ENCODE results near the gene GOLGB1.
"Not testable (repeated sequence)": the region's sequence is repeated elsewhere in the genome, so short reads cannot be mapped to it uniquely, and the experiment has no call there.

Gene GOLGB1

GRCh38 chr3:121710347-121710746, 39.2 kb downstream of the GOLGB1 start:
- no peaks in the 10 kb centered on the region for H3K27me3 ChIP-seq (replicated peaks; ENCODE audit: control insufficient read depth, insufficient read depth, low read length)
- no peak overlapping the region for H3K4me3 ChIP-seq (ENCODE audit: low read length)
- H3K4me1 ChIP-seq (ENCODE audit: control insufficient read depth, insufficient read depth, low read length), result no peaks in the 10 kb centered on the region
- no peaks in the 10 kb centered on the region for H3K9me3 ChIP-seq (ENCODE audit: control insufficient read depth, low read length)
- DNase-seq (ENCODE audit: low read depth), result no peak
- H3K9ac ChIP-seq (ENCODE audit: low read length), result no peak overlapping the region
- H3K36me3 ChIP-seq (ENCODE audit: control insufficient read depth, insufficient read depth, low read length, severe bottlenecking), result peaks cover 58% of the 10 kb centered on the region

DNA sequence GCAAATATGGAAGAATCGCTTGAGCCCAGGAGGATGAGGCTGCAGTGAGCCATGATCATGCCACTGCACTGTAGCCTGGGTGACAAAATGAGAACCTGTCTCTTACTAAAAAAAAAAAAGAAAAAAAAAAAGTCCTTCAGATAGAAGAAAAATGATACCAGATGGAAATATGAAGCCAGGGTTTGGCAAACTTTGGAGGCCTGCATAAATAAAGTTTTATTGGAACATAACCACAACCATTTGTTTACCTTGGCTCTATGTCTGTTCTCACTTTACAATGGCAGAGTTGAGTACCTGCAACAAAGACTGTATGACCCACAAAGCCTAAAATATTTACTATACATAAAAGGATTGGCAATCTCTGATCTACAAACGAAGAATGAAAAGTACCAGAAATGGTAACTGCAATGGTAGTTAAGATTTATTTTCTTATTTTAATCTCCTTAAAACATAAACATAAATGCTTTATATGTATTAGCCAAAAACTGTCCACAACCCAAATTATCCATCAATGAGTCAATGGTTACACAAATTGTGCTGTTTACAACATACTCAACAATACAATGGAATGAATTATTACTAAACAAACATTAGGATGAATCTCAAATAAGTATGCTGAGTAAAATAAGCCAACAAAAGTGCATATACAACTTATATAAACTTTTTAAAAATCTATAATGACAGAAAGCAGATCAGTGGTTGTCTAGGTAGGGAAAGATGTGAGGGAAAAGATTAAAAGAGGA, 41.8 kb downstream of the GOLGB1 start:
- H3K4me1 ChIP-seq (ENCODE audit: control insufficient read depth, insufficient read depth, low read length), result no peaks in the 10 kb centered on the region
- H3K9ac ChIP-seq (ENCODE audit: low read length), result no peak overlapping the region
- peaks cover 52% of the 10 kb centered on the region for H3K36me3 ChIP-seq (ENCODE audit: control insufficient read depth, insufficient read depth, low read length, severe bottlenecking)

DNA sequence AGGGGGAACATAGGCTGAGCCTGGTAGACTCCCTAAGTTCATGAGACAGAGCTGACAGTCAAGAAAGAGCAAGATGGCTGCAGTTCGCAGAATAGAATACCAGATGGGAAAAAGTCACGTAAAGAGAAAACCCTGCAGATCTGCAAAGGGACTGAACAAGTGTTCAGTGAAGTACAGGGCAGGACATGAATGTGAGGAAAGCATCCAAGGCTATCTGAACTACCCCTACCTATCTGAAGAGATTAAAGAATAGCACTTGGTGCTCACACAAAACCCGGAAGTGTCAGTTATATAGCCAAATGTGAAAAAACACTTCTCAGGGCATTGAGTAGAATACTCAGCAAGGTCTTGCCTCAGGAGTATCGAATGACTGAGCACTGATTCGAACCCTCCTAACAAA, 44.0 kb downstream of the GOLGB1 start:
- H3K9me3 ChIP-seq (ENCODE audit: control insufficient read depth, low read length), result peaks cover 3% of the 10 kb centered on the region
- H3K9ac ChIP-seq (ENCODE audit: low read length), result no peak overlapping the region
- no peak for DNase-seq (ENCODE audit: low read depth)
- no peaks in the 10 kb centered on the region for H3K4me1 ChIP-seq (ENCODE audit: control insufficient read depth, insufficient read depth, low read length)
- no peaks in the 10 kb centered on the region for H3K27me3 ChIP-seq (replicated peaks; ENCODE audit: control insufficient read depth, insufficient read depth, low read length)
- H3K36me3 ChIP-seq (ENCODE audit: control insufficient read depth, insufficient read depth, low read length, severe bottlenecking), result peaks cover 60% of the 10 kb centered on the region
- no peak overlapping the region for H3K4me3 ChIP-seq (ENCODE audit: low read length)

More for the DNA sequence above, 41.8 kb downstream of the GOLGB1 start:
- Histone ChIP-seq H3K4me3 (ENCODE audit: low read length) (no peak overlapping the region), H3K9me3 (ENCODE audit: control insufficient read depth, low read length) (peaks cover 3% of the 10 kb centered on the region), H3K27me3 (replicated peaks; ENCODE audit: control insufficient read depth, insufficient read depth, low read length) (no peaks in the 10 kb centered on the region)
- no peak for DNase-seq (ENCODE audit: low read depth)

GRCh38 chr3:121703973-121704372, 45.6 kb downstream of the GOLGB1 start:
- H3K4me3 ChIP-seq (ENCODE audit: low read length), result no peak overlapping the region
- no peak overlapping the region for H3K9ac ChIP-seq (ENCODE audit: low read length)
- H3K4me1 ChIP-seq (ENCODE audit: control insufficient read depth, insufficient read depth, low read length), result no peaks in the 10 kb centered on the region
- H3K9me3 ChIP-seq (ENCODE audit: control insufficient read depth, low read length), result peaks cover 3% of the 10 kb centered on the region
- H3K27me3 ChIP-seq (replicated peaks; ENCODE audit: control insufficient read depth, insufficient read depth, low read length), result no peaks in the 10 kb centered on the region
- DNase-seq (ENCODE audit: low read depth), result no peak
- H3K36me3 ChIP-seq (ENCODE audit: control insufficient read depth, insufficient read depth, low read length, severe bottlenecking), result peaks cover 69% of the 10 kb centered on the region

GRCh38 chr3:121698901-121699300, 50.6 kb downstream of the GOLGB1 start:
- Histone ChIP-seq H3K9me3 (ENCODE audit: control insufficient read depth, low read length) (peaks cover 1% of the 10 kb centered on the region), H3K27me3 (replicated peaks; ENCODE audit: control insufficient read depth, insufficient read depth, low read length) (no peaks in the 10 kb centered on the region), H3K36me3 (ENCODE audit: control insufficient read depth, insufficient read depth, low read length, severe bottlenecking) (peaks cover 80% of the 10 kb centered on the region), H3K9ac (ENCODE audit: low read length) (no peak overlapping the region), H3K4me1 (ENCODE audit: control insufficient read depth, insufficient read depth, low read length) (no peaks in the 10 kb centered on the region), H3K4me3 (ENCODE audit: low read length) (no peak overlapping the region)
- DNase-seq (ENCODE audit: low read depth), result no peak

DNA sequence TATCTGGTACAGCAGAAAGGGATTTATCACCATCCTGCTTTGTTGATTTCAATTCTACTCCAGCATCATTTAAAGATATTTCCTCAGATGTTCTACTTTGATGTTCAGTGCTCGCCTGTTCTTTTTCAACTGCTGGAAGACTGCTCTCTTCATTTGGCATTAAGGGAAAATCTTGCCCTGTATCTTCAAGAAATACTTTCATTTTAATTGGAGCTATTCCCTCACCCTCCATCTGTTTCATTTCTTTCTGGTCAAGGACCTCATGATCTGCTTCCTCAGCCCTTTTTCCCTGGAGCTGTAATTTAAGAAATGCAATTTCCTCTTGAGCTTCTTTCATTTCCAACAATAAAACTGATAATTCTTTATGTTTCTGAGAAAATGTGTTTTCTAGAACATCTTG, 51.1 kb downstream of the GOLGB1 start:
- H3K4me3 ChIP-seq (ENCODE audit: low read length), result no peak overlapping the region
- no peaks in the 10 kb centered on the region for H3K27me3 ChIP-seq (replicated peaks; ENCODE audit: control insufficient read depth, insufficient read depth, low read length)
- H3K4me1 ChIP-seq (ENCODE audit: control insufficient read depth, insufficient read depth, low read length), result no peaks in the 10 kb centered on the region
- no peak overlapping the region for H3K9ac ChIP-seq (ENCODE audit: low read length)
- peaks cover 80% of the 10 kb centered on the region for H3K36me3 ChIP-seq (ENCODE audit: control insufficient read depth, insufficient read depth, low read length, severe bottlenecking)
- no peak for DNase-seq (ENCODE audit: low read depth)
- no peaks in the 10 kb centered on the region for H3K9me3 ChIP-seq (ENCODE audit: control insufficient read depth, low read length)

DNA sequence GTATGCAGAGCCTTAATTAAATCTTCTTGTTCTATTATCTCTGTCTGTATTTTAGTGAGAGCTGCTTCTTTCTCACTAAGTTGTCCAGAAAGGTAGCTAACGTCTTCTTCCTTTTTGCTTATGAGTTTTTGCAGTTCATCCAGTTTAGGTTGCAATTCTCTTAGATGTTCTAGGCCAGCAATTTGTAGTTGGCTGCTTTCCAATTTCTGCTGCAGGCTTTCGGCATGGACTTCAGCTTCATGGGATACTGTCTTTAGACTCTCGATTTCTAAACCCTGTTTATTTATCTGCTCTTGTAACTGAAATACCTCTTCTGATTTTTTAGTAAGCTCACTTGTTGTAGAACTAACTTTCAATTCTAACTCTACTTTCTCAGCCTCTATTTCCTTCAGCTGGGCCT, 53.4 kb downstream of the GOLGB1 start:
- H3K36me3 ChIP-seq (ENCODE audit: control insufficient read depth, insufficient read depth, low read length, severe bottlenecking), result peaks cover 82% of the 10 kb centered on the region
- H3K27me3 ChIP-seq (replicated peaks; ENCODE audit: control insufficient read depth, insufficient read depth, low read length), result no peaks in the 10 kb centered on the region
- H3K4me3 ChIP-seq (ENCODE audit: low read length), result no peak overlapping the region
- no peak overlapping the region for H3K9ac ChIP-seq (ENCODE audit: low read length)
- no peaks in the 10 kb centered on the region for H3K9me3 ChIP-seq (ENCODE audit: control insufficient read depth, low read length)
- DNase-seq (ENCODE audit: low read depth), result no peak
- H3K4me1 ChIP-seq (ENCODE audit: control insufficient read depth, insufficient read depth, low read length), result no peaks in the 10 kb centered on the region

GRCh38 chr3:121692010-121692699, 57.4 kb downstream of the GOLGB1 start:
- Histone ChIP-seq H3K4me3 (ENCODE audit: low read length) (no peak overlapping the region), H3K27me3 (replicated peaks; ENCODE audit: control insufficient read depth, insufficient read depth, low read length) (no peaks in the 10 kb centered on the region), H3K9ac (ENCODE audit: low read length) (no peak overlapping the region), H3K4me1 (ENCODE audit: control insufficient read depth, insufficient read depth, low read length) (no peaks in the 10 kb centered on the region), H3K9me3 (ENCODE audit: control insufficient read depth, low read length) (no peaks in the 10 kb centered on the region), H3K36me3 (ENCODE audit: control insufficient read depth, insufficient read depth, low read length, severe bottlenecking) (peaks cover 66% of the 10 kb centered on the region)
- no peak for DNase-seq (ENCODE audit: low read depth)

- Histone ChIP-seq H3K4me1 (ENCODE audit: control insufficient read depth, insufficient read depth, low read length) (no peaks in the 10 kb centered on the region), H3K36me3 (ENCODE audit: control insufficient read depth, insufficient read depth, low read length, severe bottlenecking) (peaks cover 66% of the 10 kb centered on the region), H3K4me3 (ENCODE audit: low read length) (no peak overlapping the region), H3K9ac (ENCODE audit: low read length) (no peak overlapping the region), H3K27me3 (replicated peaks; ENCODE audit: control insufficient read depth, insufficient read depth, low read length) (no peaks in the 10 kb centered on the region), H3K9me3 (ENCODE audit: control insufficient read depth, low read length) (no peaks in the 10 kb centered on the region)
- no peak for DNase-seq (ENCODE audit: low read depth)
Observed at GRCh38 chr3:121690777-121691405, 58.6 kb downstream of the GOLGB1 start.

DNA sequence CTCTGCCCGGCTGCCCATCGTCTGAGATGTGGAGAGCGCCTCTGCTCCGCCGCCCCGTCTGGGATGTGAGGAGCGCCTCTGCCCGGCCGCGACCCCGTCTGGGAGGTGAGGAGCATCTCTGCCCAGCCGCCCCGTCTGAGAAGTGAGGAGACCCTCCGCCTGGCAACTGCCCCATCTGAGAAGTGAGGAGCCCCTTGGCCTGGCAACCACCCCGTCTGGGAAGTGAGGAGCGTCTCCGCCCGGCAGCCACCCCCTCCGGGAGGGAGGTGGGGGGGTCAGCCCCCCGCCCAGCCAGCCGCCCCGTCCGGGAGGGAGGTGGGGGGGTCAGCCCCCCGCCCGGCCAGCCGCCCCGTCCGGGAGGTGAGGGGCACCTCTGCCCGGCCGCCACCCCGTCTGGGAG, 60.8 kb downstream of the GOLGB1 start:
- H3K4me1 ChIP-seq (ENCODE audit: control insufficient read depth, insufficient read depth, low read length); H3K9ac ChIP-seq (ENCODE audit: low read length): not testable (repeated sequence)
- H3K36me3 ChIP-seq (ENCODE audit: control insufficient read depth, insufficient read depth, low read length, severe bottlenecking), result peaks cover 64% of the 10 kb centered on the region

DNA sequence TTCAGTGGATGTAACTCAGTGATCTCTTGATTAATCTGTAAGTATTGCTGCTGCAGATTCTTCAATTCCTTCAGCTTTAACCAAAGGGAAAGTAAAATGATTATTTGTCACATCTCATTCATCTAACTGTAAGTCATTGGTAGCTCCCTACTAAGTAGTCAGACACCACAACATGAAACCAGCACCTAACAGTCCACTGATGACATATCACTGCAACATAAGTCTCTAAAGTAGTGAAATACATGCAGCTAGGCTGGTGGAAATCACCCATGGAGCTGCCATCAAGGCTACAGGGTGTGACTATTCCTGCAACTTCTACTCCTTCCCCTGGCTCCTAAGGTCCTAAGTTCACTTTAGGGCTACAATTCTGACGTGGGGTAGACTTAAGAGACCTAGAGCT, 67.7 kb downstream of the GOLGB1 start:
- Histone ChIP-seq H3K36me3 (ENCODE audit: control insufficient read depth, insufficient read depth, low read length, severe bottlenecking) (peaks cover 80% of the 10 kb centered on the region), H3K9me3 (ENCODE audit: control insufficient read depth, low read length) (peaks cover 8% of the 10 kb centered on the region), H3K27me3 (replicated peaks; ENCODE audit: control insufficient read depth, insufficient read depth, low read length) (no peaks in the 10 kb centered on the region), H3K4me1 (ENCODE audit: control insufficient read depth, insufficient read depth, low read length) (peaks cover 3% of the 10 kb centered on the region), H3K4me3 (ENCODE audit: low read length) (no peak overlapping the region), H3K9ac (ENCODE audit: low read length) (no peak overlapping the region)
- no peak for DNase-seq (ENCODE audit: low read depth)

More for the DNA sequence above, 60.8 kb downstream of the GOLGB1 start:
- H3K4me3 ChIP-seq (ENCODE audit: low read length); H3K9me3 ChIP-seq (ENCODE audit: control insufficient read depth, low read length); DNase-seq (ENCODE audit: low read depth); H3K27me3 ChIP-seq (replicated peaks; ENCODE audit: control insufficient read depth, insufficient read depth, low read length): not testable (repeated sequence)
